Sigmoid colon (tissue), 3 donors: ENCODE data around the gene SPAG16.

Experiments used
- POLR2A ChIP-seq, 2 donors: fragments of 450-650 bp; IDR thresholded peaks; one replicate each; pipeline ENCODE4 v1.6.1; 2016; ENCODE audit warnings: antibody characterized with exemption in 2 of 2, mild to moderate bottlenecking in 2 of 2, moderate library complexity in 2 of 2
- TF ChIP-seq, protein P1 (sequence below), 4 experiments: fragments of 450-650 bp in 3 of 4; fragments of 200-600 bp in 1 of 4; IDR thresholded peaks; one replicate each; pipeline ENCODE4 v1.5.1; 2016 to 2019; ENCODE audit warnings: antibody characterized with exemption in 4 of 4, mild to moderate bottlenecking in 3 of 4, moderate library complexity in 2 of 4

DNA sequence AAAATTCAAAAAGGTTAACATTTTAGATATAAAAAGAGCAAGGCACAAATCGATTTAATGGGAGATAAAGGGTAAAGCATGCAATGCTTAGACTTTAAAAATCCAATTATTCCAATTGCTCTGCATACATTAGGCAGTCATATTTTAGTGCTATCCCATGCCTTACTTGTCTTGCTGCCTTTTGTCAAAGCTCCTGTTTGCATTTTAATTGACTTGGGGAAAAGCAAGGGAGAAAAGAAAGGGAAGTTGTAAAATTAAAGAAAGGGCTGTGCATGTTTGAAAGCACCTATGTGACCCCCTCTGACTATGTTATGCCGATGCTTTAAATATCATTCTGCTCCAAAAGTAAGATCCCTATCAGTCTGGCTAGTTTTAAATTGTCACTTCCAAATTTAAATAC, 932.9 kb downstream of the SPAG16 start:
- TF ChIP-seq, protein P1, sequence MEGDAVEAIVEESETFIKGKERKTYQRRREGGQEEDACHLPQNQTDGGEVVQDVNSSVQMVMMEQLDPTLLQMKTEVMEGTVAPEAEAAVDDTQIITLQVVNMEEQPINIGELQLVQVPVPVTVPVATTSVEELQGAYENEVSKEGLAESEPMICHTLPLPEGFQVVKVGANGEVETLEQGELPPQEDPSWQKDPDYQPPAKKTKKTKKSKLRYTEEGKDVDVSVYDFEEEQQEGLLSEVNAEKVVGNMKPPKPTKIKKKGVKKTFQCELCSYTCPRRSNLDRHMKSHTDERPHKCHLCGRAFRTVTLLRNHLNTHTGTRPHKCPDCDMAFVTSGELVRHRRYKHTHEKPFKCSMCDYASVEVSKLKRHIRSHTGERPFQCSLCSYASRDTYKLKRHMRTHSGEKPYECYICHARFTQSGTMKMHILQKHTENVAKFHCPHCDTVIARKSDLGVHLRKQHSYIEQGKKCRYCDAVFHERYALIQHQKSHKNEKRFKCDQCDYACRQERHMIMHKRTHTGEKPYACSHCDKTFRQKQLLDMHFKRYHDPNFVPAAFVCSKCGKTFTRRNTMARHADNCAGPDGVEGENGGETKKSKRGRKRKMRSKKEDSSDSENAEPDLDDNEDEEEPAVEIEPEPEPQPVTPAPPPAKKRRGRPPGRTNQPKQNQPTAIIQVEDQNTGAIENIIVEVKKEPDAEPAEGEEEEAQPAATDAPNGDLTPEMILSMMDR (IDR thresholded peaks at IDR 0.05), result no peak
- TF ChIP-seq POLR2A (IDR thresholded peaks at IDR 0.05), result no peak
